Endothelial cell of umbilical vein (primary cell): ENCODE data around the gene NKD2. TPM values are rescaled to one million over a fixed set of nuclear protein-coding genes. Genes with fewer than 3 reads are reported as not detected.

Experiments used
- BruUV-seq: library from RNA; stranded (reverse); fragments of 400-500 nt; replicated peaks from 2 replicates; lab custom pipeline; 2021; lab: Mats Ljungman, UMichigan
- CTCF ChIA-PET: fragments of 300-600, 350-600 bp; sonication (Branson Sonifier 250); formaldehyde crosslinking; loops from one replicate; lab custom pipeline; 2021; ENCODE audit warnings: antibody characterized with exemption, inconsistent platforms; lab: Charles Lee
- POLR2A ChIA-PET: fragments of 300-600, 350-600 bp; sonication (Branson Sonifier 250); formaldehyde crosslinking; loops from one replicate; lab custom pipeline; 2021; ENCODE audit warnings: antibody characterized with exemption, inconsistent platforms; lab: Charles Lee
- DNase-seq: peaks from one replicate; pipeline ENCODE4 v3.0.0-alpha.2; 2011; ENCODE audit warnings: low read depth, low spot score
- FAIRE-seq: peaks from 2 replicates; lab custom pipeline; 2011; peaks lifted over from hg19 to GRCh38; lab: Jason Lieb, UNC
- H2AFZ ChIP-seq: 2 replicates; pipeline ENCODE4 v1.6.0; 2012; ENCODE audit warnings: low read depth, low read length, control low read depth, inconsistent platforms
- H3K27ac ChIP-seq: 2 replicates; pipeline ENCODE4 v1.5.1; 2011; ENCODE audit warnings: low read depth, mild to moderate bottlenecking, control low read depth, low read length, moderate library complexity; ENCODE audit not compliant: insufficient read depth
- H3K27me3 ChIP-seq, 2 experiments: 2 replicates each; pipeline versions ENCODE4 v1.6.0 to v1.6.1; 2011; ENCODE audit warnings: low read length in 2 of 2, mixed read lengths in 1 of 2; ENCODE audit not compliant: control insufficient read depth in 2 of 2, insufficient read depth in 2 of 2
- H3K36me3 ChIP-seq, 2 experiments: 2 replicates in 1 of 2; 3 replicates in 1 of 2; pipeline ENCODE4 v1.5.1; 2011; ENCODE audit warnings: low read length in 2 of 2, mild to moderate bottlenecking in 1 of 2, moderate library complexity in 1 of 2; ENCODE audit not compliant: control insufficient read depth in 2 of 2, insufficient read depth in 2 of 2; ENCODE audit errors: extremely low read depth in 1 of 2
- H3K4me1 ChIP-seq: 3 replicates; pipeline ENCODE4 v1.5.1; 2011; ENCODE audit warnings: mild to moderate bottlenecking, low read length; ENCODE audit not compliant: control insufficient read depth, insufficient read depth; ENCODE audit errors: extremely low read depth
- H3K4me2 ChIP-seq: 2 replicates; pipeline ENCODE4 v1.6.1; 2011; ENCODE audit warnings: low read length, control low read depth, mixed read lengths; ENCODE audit not compliant: insufficient read depth
- H3K4me3 ChIP-seq, 3 experiments: fragments of 200-600 bp in 1 of 3; sonication (generic), shearing (Covaris generic) in 1 of 3; replicated peaks in 1 of 3; 2 replicates each; pipeline ENCODE4 v1.5.1; 2011 to 2016; ENCODE audit warnings: control low read depth in 3 of 3, low read length in 3 of 3, mild to moderate bottlenecking in 2 of 3, inconsistent platforms in 1 of 3, low read depth in 1 of 3, moderate library complexity in 1 of 3; ENCODE audit not compliant: insufficient read depth in 1 of 3
- H3K79me2 ChIP-seq: 2 replicates; pipeline ENCODE4 v1.6.0; 2012; ENCODE audit warnings: low read length, inconsistent platforms; ENCODE audit not compliant: control insufficient read depth, insufficient read depth
- H3K9ac ChIP-seq: replicated peaks from 2 replicates; pipeline ENCODE3; 2011; ENCODE audit warnings: low read length, control low read depth; ENCODE audit not compliant: insufficient read depth; ENCODE audit errors: extremely low read depth
- H3K9me1 ChIP-seq: replicated peaks from 3 replicates; pipeline ENCODE4 v1.6.0; 2011; ENCODE audit warnings: mild to moderate bottlenecking, low read length; ENCODE audit not compliant: control insufficient read depth, insufficient read depth; ENCODE audit errors: extremely low read depth
- H3K9me3 ChIP-seq: replicated peaks from 2 replicates; pipeline ENCODE4 v1.5.1; 2012; ENCODE audit warnings: low read length, inconsistent platforms; ENCODE audit not compliant: control insufficient read depth, insufficient read depth
- H4K20me1 ChIP-seq: replicated peaks from 2 replicates; pipeline ENCODE3; 2011; ENCODE audit warnings: mild to moderate bottlenecking, low read length; ENCODE audit not compliant: control insufficient read depth, insufficient read depth; ENCODE audit errors: extremely low read depth
- CTCF ChIP-seq, 2 donors: IDR thresholded peaks; 1 replicate in 1 of 2; 2 replicates in 1 of 2; pipeline ENCODE4 v1.5.1; 2011; ENCODE audit warnings: low read length in 2 of 2, mild to moderate bottlenecking in 2 of 2, moderate library complexity in 2 of 2, control low read depth in 1 of 2, inconsistent platforms in 1 of 2, low read depth in 1 of 2; ENCODE audit not compliant: insufficient read depth in 1 of 2; ENCODE audit errors: extremely low read depth in 1 of 2
- EZH2 ChIP-seq: IDR thresholded peaks from 2 replicates; pipeline ENCODE4 v1.6.1; 2012; ENCODE audit warnings: borderline replicate concordance, low read depth, mild to moderate bottlenecking, moderate library complexity, low read length, inconsistent platforms; ENCODE audit not compliant: severe bottlenecking
- FOS ChIP-seq: IDR thresholded peaks from 2 replicates; pipeline ENCODE4 v1.6.1; 2011; ENCODE audit warnings: mild to moderate bottlenecking, low read length, moderate library complexity, borderline replicate concordance; ENCODE audit not compliant: insufficient read depth
- GATA2 ChIP-seq: IDR thresholded peaks from 2 replicates; pipeline ENCODE4 v1.7.0; 2011; ENCODE audit warnings: low read depth, mild to moderate bottlenecking, moderate library complexity, mixed read lengths, low read length; ENCODE audit not compliant: insufficient read length, insufficient read depth
- JUN ChIP-seq: IDR thresholded peaks from 2 replicates; pipeline ENCODE4 v1.6.1; 2011; ENCODE audit warnings: borderline replicate concordance, low read depth; ENCODE audit not compliant: insufficient read length, insufficient read depth
- MAX ChIP-seq: IDR thresholded peaks from 2 replicates; pipeline ENCODE4 v1.6.1; 2011; ENCODE audit not compliant: insufficient read depth, insufficient read length
- MYC ChIP-seq: IDR thresholded peaks from one replicate; pipeline ENCODE4 v1.6.1; 2011; ENCODE audit warnings: mild to moderate bottlenecking, low read depth, low read length
- POLR2A ChIP-seq: IDR thresholded peaks from 2 replicates; pipeline ENCODE4 v1.6.1; 2012; ENCODE audit warnings: low read depth, mild to moderate bottlenecking, control low read depth, low read length
- POLR2AphosphoS5 ChIP-seq: IDR thresholded peaks from 2 replicates; pipeline ENCODE4 v1.6.1; 2012; ENCODE audit warnings: low read depth, mild to moderate bottlenecking, control low read depth, low read length, moderate library complexity; ENCODE audit not compliant: insufficient read depth
- dilution Hi-C: fragments of 300-500 bp; cut with MboI; formaldehyde crosslinking; loops from one replicate; pipeline ENCODE4 v1.15.0; 2019; ENCODE audit warnings: low sequenced_read_pairs; ENCODE audit not compliant: extremely low pct_ligation_motif_present
- intact Hi-C: fragments of 100-400 bp; cut with micrococcal nuclease; formaldehyde crosslinking; loops from one replicate; pipeline ENCODE4 v1.10.0; 2022
- polyA plus RNA-seq, 4 experiments: library from polyadenylated mRNA; depleted of rRNA in 3 of 4; stranded (reverse) in 3 of 4; unstranded in 1 of 4; fragments of >200 nt; gene quantifications; 2 replicates each; pipeline versions ENCODE4 v1.2.1 to v1.2.3, GENCODE V29; 2011 to 2012; ENCODE audit warnings: missing spikeins in 1 of 4
- total RNA-seq: library from RNA; stranded (reverse); gene quantifications from 2 replicates; pipeline ENCODE4 v1.2.3, GENCODE V29; 2021

Gene NKD2
- total and polyA plus RNA-seq, 2 donors (not counting 3 experiments of a cell fraction or from before 2014, with no cell fraction given): 0.08 TPM; not detected in 1

GRCh38 chr5:1056611-1057484, 48.2 kb downstream of the NKD2 start:
- DNase-seq: no peak
- Histone ChIP-seq H3K79me2 (no peaks in the 10 kb centered on the region), H3K4me2 (no peak overlapping the region), H3K9me3 (no peaks in the 10 kb centered on the region), H3K4me1 (no peaks in the 10 kb centered on the region), H3K4me3 (no peak overlapping the region), H3K9me1 (no peaks in the 10 kb centered on the region), H3K27me3 (no peaks in the 10 kb centered on the region), H3K27ac (no peak overlapping the region), H4K20me1 (no peaks in the 10 kb centered on the region), H2AFZ (no peak overlapping the region), H3K36me3 (peaks cover 2 to 15% of the 10 kb centered on the region in 2 experiments), H3K9ac (no peak overlapping the region)
- intact Hi-C loops: no loop called here
- dilution Hi-C loops: no loop called here
- POLR2A ChIA-PET: no interaction called here
- no peak for TF ChIP-seq POLR2A
- TF ChIP-seq MYC: no peak
- no peak for TF ChIP-seq EZH2
- TF ChIP-seq GATA2: no peak
- TF ChIP-seq FOS: no peak
- TF ChIP-seq POLR2AphosphoS5: no peak
- FAIRE-seq: no peak
- no TSS peak for BruUV-seq
- CTCF ChIA-PET: no interaction called here

GRCh38 chr5:1057485-1058082, 49.0 kb downstream of the NKD2 start:
- Histone ChIP-seq H3K27ac (no peak overlapping the region), H3K9ac (no peak overlapping the region), H3K9me3 (no peaks in the 10 kb centered on the region), H3K36me3 (peaks cover 0 to 14% of the 10 kb centered on the region in 2 experiments), H3K27me3 (no peaks in the 10 kb centered on the region), H3K79me2 (no peaks in the 10 kb centered on the region), H3K4me2 (no peak overlapping the region), H2AFZ (no peak overlapping the region), H4K20me1 (no peaks in the 10 kb centered on the region), H3K4me3 (no peak overlapping the region), H3K9me1 (no peaks in the 10 kb centered on the region), H3K4me1 (no peaks in the 10 kb centered on the region)
- ChIA-PET CTCF (no interaction called here), POLR2A (no interaction called here)
- DNase-seq (no peak), FAIRE-seq (no peak)
- dilution Hi-C loops: no loop called here
- no peak for TF ChIP-seq EZH2
- TF ChIP-seq GATA2: no peak
- no peak for TF ChIP-seq JUN
- no peak for TF ChIP-seq MAX
- TF ChIP-seq MYC: no peak
- TF ChIP-seq POLR2A: no peak
- TF ChIP-seq FOS: no peak
- no peak for TF ChIP-seq CTCF (IDR thresholded peaks at IDR 0.05; ENCODE audit: extremely low read depth in 1 of 2, insufficient read depth in 1 of 2, low read depth in 1 of 2, low read length in 2 of 2)
- TF ChIP-seq POLR2AphosphoS5: no peak
- BruUV-seq: no TSS peak
- intact Hi-C loops: no loop called here
